ENCODE measurements around the gene TCEAL9. TPM values are rescaled to one million over a fixed set of nuclear protein-coding genes. Genes with fewer than 3 reads are reported as not detected.

Gene TCEAL9
- total RNA-seq, 2 experiments from 2014 or later = not detected

- CTCF ChIA-PET = no interaction called here
- Histone ChIP-seq H3K4me1 (ENCODE audit: insufficient read depth, low read length) (peaks cover 7% of the 10 kb centered on the region), H3K27ac (ENCODE audit: low read depth in 1 of 2, low read length in 2 of 2) (no peak overlapping the region), H3K4me3 (ENCODE audit: low read length) (no peak overlapping the region), H3K27me3 (ENCODE audit: control insufficient read depth in 1 of 2, insufficient read depth in 2 of 2, low read length in 2 of 2) (no peaks in the 10 kb centered on the region), H3K9me3 (ENCODE audit: control insufficient read depth in 1 of 2, insufficient read depth in 1 of 2, low read length in 2 of 2) (no peaks in the 10 kb centered on the region), H3K36me3 (ENCODE audit: insufficient read depth, low read length) (no peaks in the 10 kb centered on the region)
- no peak overlapping the region for H3K27ac Mint-ChIP-seq
- H3K27me3 Mint-ChIP-seq = peaks cover 22% of the 10 kb centered on the region
- DNase-seq = no peak
- no peak for ATAC-seq (ENCODE audit: poor library complexity)
- intact Hi-C loops (cut with DNase I, micrococcal nuclease) = no loop called here
- H3K4me1 Mint-ChIP-seq (ENCODE audit: low read depth) = peaks cover 16% of the 10 kb centered on the region
- no peaks in the 10 kb centered on the region for H3K9me3 Mint-ChIP-seq
- POLR2A ChIA-PET = no interaction called here
- no peak for TF ChIP-seq CTCF (IDR thresholded peaks at IDR 0.05)
- no peaks in the 10 kb centered on the region for H3K36me3 Mint-ChIP-seq (ENCODE audit: low read depth)
- no peak overlapping the region for H3K4me3 Mint-ChIP-seq
Observed at GRCh38 chrX:103400931-103401330, 44.6 kb downstream of the TCEAL9 start.

DNA sequence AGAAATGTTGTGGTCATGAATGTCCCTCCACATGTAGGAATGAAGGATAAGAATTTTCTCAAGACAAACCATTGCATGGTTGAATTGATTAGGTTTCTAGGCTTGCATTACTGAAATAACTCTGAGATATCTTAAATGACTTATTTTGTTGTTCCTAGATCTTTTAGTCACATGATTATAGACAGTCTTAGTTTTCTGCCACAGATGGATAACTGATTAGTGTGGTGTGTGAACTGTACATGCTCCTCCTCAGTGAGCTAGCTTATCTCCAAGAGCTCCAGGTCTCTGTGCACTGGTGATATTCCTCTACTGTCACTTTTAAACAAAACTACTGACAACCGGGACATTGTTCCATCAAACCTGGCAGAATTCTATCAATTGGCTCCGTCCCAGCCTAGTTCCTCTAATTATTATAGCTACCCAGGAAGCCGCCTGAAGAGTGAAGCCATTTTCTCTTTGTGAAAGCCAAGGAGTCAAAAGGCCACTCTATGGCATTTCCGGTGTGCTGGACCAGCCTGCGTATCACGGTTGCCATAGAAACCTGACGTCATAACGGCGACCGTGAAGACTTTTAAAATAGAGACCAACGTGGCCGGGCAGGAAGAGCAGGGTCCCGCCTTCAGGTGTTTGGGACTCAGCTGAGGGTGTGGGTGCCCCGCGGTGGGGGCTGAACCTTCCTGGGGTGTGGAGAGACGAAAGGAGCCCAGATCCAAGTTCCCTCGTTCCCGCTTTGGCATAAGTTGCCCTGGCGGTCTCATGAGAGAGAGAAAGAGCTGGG lies 48.1 kb downstream of the TCEAL9 start:
- Histone ChIP-seq H3K27me3 (ENCODE audit: control insufficient read depth in 1 of 2, insufficient read depth in 2 of 2, low read length in 2 of 2) (no peaks in the 10 kb centered on the region), H3K4me3 (ENCODE audit: low read length) (peak overlapping the region; percentile 51)

GRCh38 chrX:103405009-103405333 lies 48.7 kb downstream of the TCEAL9 start:
- peak overlapping the region; percentile 59 for H3K4me3 Mint-ChIP-seq
- ChIA-PET CTCF (no interaction called here), POLR2A (no interaction called here)
- ATAC-seq (ENCODE audit: poor library complexity) (no peak), DNase-seq (no peak)
- intact Hi-C loops (cut with DNase I, micrococcal nuclease) = no loop called here
- peaks cover 7% of the 10 kb centered on the region for H3K4me1 ChIP-seq (ENCODE audit: insufficient read depth, low read length)
- no peaks in the 10 kb centered on the region for H3K9me3 Mint-ChIP-seq
- TF ChIP-seq CTCF (IDR thresholded peaks at IDR 0.05) = no peak
- H3K27me3 ChIP-seq (ENCODE audit: control insufficient read depth in 1 of 2, insufficient read depth in 2 of 2, low read length in 2 of 2) = no peaks in the 10 kb centered on the region
- H3K4me3 ChIP-seq (ENCODE audit: low read length) = peak overlapping the region; percentile 51
- H3K9me3 ChIP-seq (ENCODE audit: control insufficient read depth in 1 of 2, insufficient read depth in 1 of 2, low read length in 2 of 2) = no peaks in the 10 kb centered on the region
- no peaks in the 10 kb centered on the region for H3K36me3 Mint-ChIP-seq (ENCODE audit: low read depth)
- H3K27me3 Mint-ChIP-seq = peaks cover 22% of the 10 kb centered on the region
- H3K27ac Mint-ChIP-seq = no peak overlapping the region
- H3K27ac ChIP-seq (ENCODE audit: low read depth in 1 of 2, low read length in 2 of 2) = no peak overlapping the region
- H3K36me3 ChIP-seq (ENCODE audit: insufficient read depth, low read length) = no peaks in the 10 kb centered on the region
- H3K4me1 Mint-ChIP-seq (ENCODE audit: low read depth) = peaks cover 16% of the 10 kb centered on the region

More for the DNA sequence above, 48.1 kb downstream of the TCEAL9 start:
- ChIA-PET POLR2A (no interaction called here), CTCF (no interaction called here)
- H3K4me3 Mint-ChIP-seq = peak overlapping the region; percentile 59
- no peak for ATAC-seq (ENCODE audit: poor library complexity)
- Histone ChIP-seq H3K36me3 (ENCODE audit: insufficient read depth, low read length) (no peaks in the 10 kb centered on the region), H3K4me1 (ENCODE audit: insufficient read depth, low read length) (peaks cover 7% of the 10 kb centered on the region), H3K27ac (ENCODE audit: low read depth in 1 of 2, low read length in 2 of 2) (no peak overlapping the region), H3K9me3 (ENCODE audit: control insufficient read depth in 1 of 2, insufficient read depth in 1 of 2, low read length in 2 of 2) (no peaks in the 10 kb centered on the region)
- peaks cover 22% of the 10 kb centered on the region for H3K27me3 Mint-ChIP-seq
- peaks cover 16% of the 10 kb centered on the region for H3K4me1 Mint-ChIP-seq (ENCODE audit: low read depth)
- no peaks in the 10 kb centered on the region for H3K36me3 Mint-ChIP-seq (ENCODE audit: low read depth)
- intact Hi-C loops (cut with DNase I, micrococcal nuclease) = no loop called here
- no peak for TF ChIP-seq CTCF (IDR thresholded peaks at IDR 0.05)
- DNase-seq = peak in 8 of 14 experiments; percentile 0 to 63 (median 28)
- H3K27ac Mint-ChIP-seq = no peak overlapping the region
- H3K9me3 Mint-ChIP-seq = no peaks in the 10 kb centered on the region

All from CD4-positive, alpha-beta T cell (primary cell).